ENCODE data around the gene C6orf141. TPM values are rescaled to one million over a fixed set of nuclear protein-coding genes. Genes with fewer than 3 reads are reported as not detected.
A peak's percentile ranks its signal among the peaks of the same experiment; 100 is the strongest.

C6orf141 gene
- total and polyA plus RNA-seq, 2 experiments from 2014 or later, result 5.2 to 6.4 TPM

GRCh38 chr6:49548613-49549304 lies 1.7 kb upstream of the C6orf141 start:
- H3K27me3 Mint-ChIP-seq (ENCODE audit: insufficient read depth, low read depth, poor library complexity), result peaks cover 23% of the 10 kb centered on the region

GRCh38 chr6:49549691-49550491 lies 577 bp upstream of the C6orf141 start:
- Histone ChIP-seq H2AFZ (peak overlapping the region; percentile 90), H3K4me3 (peak overlapping the region; percentile 74), H4K20me1 (replicated peaks; ENCODE audit: insufficient read depth) (no peaks in the 10 kb centered on the region; the same call in 1 of the 2 replicates), H3K9me2 (ENCODE audit: insufficient read depth) (no peaks in the 10 kb centered on the region), H3K4me2 (peak overlapping the region; percentile 81), H3K36me3 (ENCODE audit: insufficient read depth) (no peaks in the 10 kb centered on the region), H3F3A (replicated peaks; ENCODE audit: low read depth) (peaks cover 7% of the 10 kb centered on the region), H3K79me2 (replicated peaks; ENCODE audit: insufficient read depth) (peaks cover 10% of the 10 kb centered on the region; the same call in 1 of the 2 replicates), H3K4me1 (ENCODE audit: insufficient read depth) (peaks cover 26% of the 10 kb centered on the region), H3K27me3 (ENCODE audit: insufficient read depth) (peaks cover 58% of the 10 kb centered on the region), H3K27ac (ENCODE audit: low read depth) (peak overlapping the region; percentile 83; the same call in 1 of the 2 replicates)
- Mint-ChIP-seq H3K36me3 (ENCODE audit: low read depth) (peaks cover 19% of the 10 kb centered on the region; the same call in 2 of the 3 replicates), H3K4me3 (peak overlapping the region; percentile 78), H3K27me3 (ENCODE audit: insufficient read depth, low read depth, poor library complexity) (peaks cover 23% of the 10 kb centered on the region), H3K4me1 (peaks cover 40% of the 10 kb centered on the region), H3K27ac (peak overlapping the region; percentile 74), H3K9me3 (no peaks in the 10 kb centered on the region)
- DNase-seq (ENCODE audit: low spot score) (peak; percentile 52), ATAC-seq (peak; percentile 19)
- no peak for TF ChIP-seq JUNB (IDR thresholded peaks at IDR 0.05; ENCODE audit: unreplicated experiment)
- no peak for TF ChIP-seq CTCF (conservative IDR thresholded peaks at IDR 0.05; ENCODE audit: low read depth in 2 of 2)
- TF ChIP-seq ZNF331 (CRISPR knock-in tag; IDR thresholded peaks at IDR 0.05; ENCODE audit: low read depth), result no peak
- no peak for TF ChIP-seq REST (IDR thresholded peaks at IDR 0.05; ENCODE audit: unreplicated experiment)
- no peak for TF ChIP-seq ETS1 (IDR thresholded peaks at IDR 0.05)
- TF ChIP-seq STAT1 (IDR thresholded peaks at IDR 0.05; ENCODE audit: unreplicated experiment), result no peak
- TF ChIP-seq EZH2 (IDR thresholded peaks at IDR 0.05; ENCODE audit: low read depth, unreplicated experiment), result no peak
- no peak for TF ChIP-seq POLR2AphosphoS5 (IDR thresholded peaks at IDR 0.05; ENCODE audit: low read depth)
- no peak for TF ChIP-seq NANOG (IDR thresholded peaks at IDR 0.05; ENCODE audit: borderline replicate concordance)

More at GRCh38 chr6:49548613-49549304, 1.7 kb upstream of the C6orf141 start:
- H4K20me1 ChIP-seq (replicated peaks; ENCODE audit: insufficient read depth), result no peaks in the 10 kb centered on the region
- TF ChIP-seq CTCF (conservative IDR thresholded peaks at IDR 0.05; ENCODE audit: low read depth in 2 of 2), result peak; percentile 48 to 68
- no peak for TF ChIP-seq POLR2AphosphoS5 (IDR thresholded peaks at IDR 0.05; ENCODE audit: low read depth)
- H3K27me3 ChIP-seq (ENCODE audit: insufficient read depth), result peaks cover 47% of the 10 kb centered on the region
- no peak overlapping the region for H3K27ac ChIP-seq (ENCODE audit: low read depth)
- no peak overlapping the region for H3K4me3 ChIP-seq
- Mint-ChIP-seq H3K4me1 (peaks cover 33% of the 10 kb centered on the region), H3K27ac (no peak overlapping the region), H3K9me3 (no peaks in the 10 kb centered on the region), H3K4me3 (no peak overlapping the region; the same call in 2 of the 3 replicates), H3K36me3 (ENCODE audit: low read depth) (peaks cover 8% of the 10 kb centered on the region; the same call in 2 of the 3 replicates)
- peaks cover 26% of the 10 kb centered on the region for H3K4me1 ChIP-seq (ENCODE audit: insufficient read depth)
- DNase-seq (ENCODE audit: low spot score) (peak; percentile 52), ATAC-seq (no peak)
- peaks cover 9% of the 10 kb centered on the region; the same call in 1 of the 2 replicates for H3K79me2 ChIP-seq (replicated peaks; ENCODE audit: insufficient read depth)
- no peaks in the 10 kb centered on the region for H3K36me3 ChIP-seq (ENCODE audit: insufficient read depth)
- H2AFZ ChIP-seq, result no peak overlapping the region
- H3K4me2 ChIP-seq, result peak overlapping the region; percentile 81; the same call in 1 of the 2 replicates
- no peaks in the 10 kb centered on the region for H3K9me2 ChIP-seq (ENCODE audit: insufficient read depth)
- peaks cover 7% of the 10 kb centered on the region for H3F3A ChIP-seq (replicated peaks; ENCODE audit: low read depth)

Measured in GM23338 (cell line).